SK-N-MC (cell line): ENCODE results near the gene ZNF304.

Experiments used
- EZH2 ChIP-seq: fragments of 200-600 bp; sonication (generic); IDR thresholded peaks from one replicate; pipeline ENCODE4 v1.6.1; 2017; ENCODE audit warnings: antibody characterized with exemption
- POLR2AphosphoS5 ChIP-seq: IDR thresholded peaks from 2 replicates; pipeline ENCODE4 v1.6.1; 2012; ENCODE audit warnings: mild to moderate bottlenecking, low read depth, low read length, borderline replicate concordance

GRCh38 chr19:57305056-57305455, 46.0 kb upstream of the ZNF304 start:
- TF ChIP-seq POLR2AphosphoS5 (no peak), EZH2 (no peak)
